Tibial artery (tissue), 4 donors: Measurements from ENCODE around the gene PRUNE1.

Experiments used
- DNase-seq, 2 donors: peaks; one replicate each; pipeline ENCODE4 v3.0.0-alpha.2; 2019
- H3K27ac ChIP-seq, 2 donors: fragments of 200-600 bp; sonication (generic) in 1 of 2; 1 replicate in 1 of 2; 2 replicates in 1 of 2; pipeline ENCODE4 v1.5.1; 2018 to 2019; ENCODE audit warnings: mild to moderate bottlenecking in 1 of 2
- H3K27me3 ChIP-seq, 2 donors: fragments of 200-600 bp; sonication (generic) in 1 of 2; one replicate each; pipeline versions ENCODE4 v1.5.1 to v1.6.0; 2016 to 2019
- H3K36me3 ChIP-seq, 3 donors: fragments of 200-600 bp; sonication (generic) in 2 of 3; one replicate each; pipeline ENCODE4 v1.5.1; 2016 to 2019; ENCODE audit warnings: mild to moderate bottlenecking in 2 of 3
- H3K4me1 ChIP-seq, 4 donors: fragments of 200-600 bp; sonication (generic) in 2 of 4; 1 replicate in 3 of 4; 2 replicates in 1 of 4; pipeline ENCODE4 v1.5.1; 2016 to 2019
- H3K4me3 ChIP-seq, 2 donors: fragments of 200-600 bp; sonication (generic) in 1 of 2; 1 replicate in 1 of 2; 2 replicates in 1 of 2; pipeline ENCODE4 v1.5.1; 2018 to 2019; ENCODE audit warnings: mild to moderate bottlenecking in 2 of 2
- H3K9me3 ChIP-seq, 3 donors: fragments of 200-600 bp; sonication (generic) in 1 of 3; one replicate each; pipeline ENCODE4 v1.5.1; 2016 to 2019
- CTCF ChIP-seq, 2 experiments: fragments of 200-600 bp in 1 of 2; fragments of 450-650 bp in 1 of 2; IDR thresholded peaks; one replicate each; pipeline ENCODE4 v1.5.1; 2017 to 2019; ENCODE audit warnings: antibody characterized with exemption in 2 of 2, mild to moderate bottlenecking in 1 of 2, moderate library complexity in 1 of 2
- intact Hi-C: fragments of 100-400 bp; cut with DNase I; formaldehyde crosslinking; loops from one replicate; pipeline ENCODE4 v1.15.0; 2023; ENCODE audit warnings: low total_unique reads

The PRUNE1 gene

GRCh38 chr1:151054971-151055547 lies 46.8 kb downstream of the PRUNE1 start:
- H3K27ac ChIP-seq, result peak overlapping the region; percentile 81 to 91
- peaks cover 39 to 60% (median 47%) of the 10 kb centered on the region in 3 donors for H3K36me3 ChIP-seq
- peaks cover 0 to 35% (median 26%) of the 10 kb centered on the region in 4 donors for H3K4me1 ChIP-seq
- no peaks in the 10 kb centered on the region for H3K9me3 ChIP-seq
- no peak for DNase-seq
- no peak overlapping the region for H3K4me3 ChIP-seq
- intact Hi-C loops, result no loop called here
- no peaks in the 10 kb centered on the region for H3K27me3 ChIP-seq
- no peak for TF ChIP-seq CTCF (IDR thresholded peaks at IDR 0.05)

- H3K9me3 ChIP-seq, result no peaks in the 10 kb centered on the region
- no peak for TF ChIP-seq CTCF (IDR thresholded peaks at IDR 0.05)
- H3K36me3 ChIP-seq, result peaks cover 39 to 60% (median 47%) of the 10 kb centered on the region in 3 donors
- no peak for DNase-seq
- no peaks in the 10 kb centered on the region for H3K27me3 ChIP-seq
- intact Hi-C loops, result no loop called here
- peaks cover 0 to 38% (median 27%) of the 10 kb centered on the region in 4 donors for H3K4me1 ChIP-seq
- no peak overlapping the region for H3K4me3 ChIP-seq
- H3K27ac ChIP-seq, result peak overlapping the region; percentile 81 to 91
These were observed 47.3 kb downstream of the PRUNE1 start for GRCh38 chr1:151055581-151055980.

GRCh38 chr1:151056149-151056548 lies 47.9 kb downstream of the PRUNE1 start:
- H3K9me3 ChIP-seq, result no peaks in the 10 kb centered on the region
- peaks cover 39 to 57% (median 47%) of the 10 kb centered on the region in 3 donors for H3K36me3 ChIP-seq
- peaks cover 0 to 43% (median 27%) of the 10 kb centered on the region in 4 donors for H3K4me1 ChIP-seq
- TF ChIP-seq CTCF (IDR thresholded peaks at IDR 0.05), result no peak
- intact Hi-C loops, result no loop called here
- H3K27ac ChIP-seq, result peak overlapping the region; percentile 81 to 91
- H3K4me3 ChIP-seq, result no peak overlapping the region
- H3K27me3 ChIP-seq, result no peaks in the 10 kb centered on the region
- no peak for DNase-seq

GRCh38 chr1:151058692-151059091 lies 50.4 kb downstream of the PRUNE1 start:
- Histone ChIP-seq H3K27ac (peak overlapping the region; percentile 81 to 91), H3K36me3 (peaks cover 24 to 32% (median 25%) of the 10 kb centered on the region in 3 donors), H3K9me3 (no peaks in the 10 kb centered on the region), H3K27me3 (no peaks in the 10 kb centered on the region), H3K4me1 (peaks cover 0 to 43% (median 27%) of the 10 kb centered on the region in 4 donors), H3K4me3 (peak overlapping the region; percentile 75 to 91)
- no peak for DNase-seq
- TF ChIP-seq CTCF (IDR thresholded peaks at IDR 0.05), result no peak
- intact Hi-C loops, result no loop called here

- peak; percentile 71 to 90 for DNase-seq
- peaks cover 0 to 43% (median 27%) of the 10 kb centered on the region in 4 donors for H3K4me1 ChIP-seq
- H3K4me3 ChIP-seq, result peak within 1 kb of the TSS; percentile 75 to 91
- no peaks in the 10 kb centered on the region for H3K9me3 ChIP-seq
- H3K27ac ChIP-seq, result peak within 1 kb of the TSS; percentile 81 to 91
- H3K27me3 ChIP-seq, result no peaks in the 10 kb centered on the region
- peak; percentile 88 to 95 for TF ChIP-seq CTCF (IDR thresholded peaks at IDR 0.05)
- H3K36me3 ChIP-seq, result peaks cover 17 to 25% (median 18%) of the 10 kb centered on the region in 3 donors
- intact Hi-C loops, result no loop called here
These were observed 51.1 kb downstream of the PRUNE1 start, which contains the start of gene CDC42SE1 for GRCh38 chr1:151059109-151060006. TSS of gene CDC42SE1 (minus strand) at chr1:151059622. CDS start at chr1:151055730, 3,892 bp downstream.
